ENCODE results near the gene GPR153.
"Not testable (repeated sequence)": the region's sequence is repeated elsewhere in the genome, so short reads cannot be mapped to it uniquely, and the experiment has no call there.

GPR153 gene

GRCh38 chr1:6260961-6261614 is at the start of gene GPR153:
Gene GPR153 (minus strand): TSS chr1:6261098. CDS start chr1:6254905, 6,193 bp downstream.
- FAIRE-seq: no peak

DNA sequence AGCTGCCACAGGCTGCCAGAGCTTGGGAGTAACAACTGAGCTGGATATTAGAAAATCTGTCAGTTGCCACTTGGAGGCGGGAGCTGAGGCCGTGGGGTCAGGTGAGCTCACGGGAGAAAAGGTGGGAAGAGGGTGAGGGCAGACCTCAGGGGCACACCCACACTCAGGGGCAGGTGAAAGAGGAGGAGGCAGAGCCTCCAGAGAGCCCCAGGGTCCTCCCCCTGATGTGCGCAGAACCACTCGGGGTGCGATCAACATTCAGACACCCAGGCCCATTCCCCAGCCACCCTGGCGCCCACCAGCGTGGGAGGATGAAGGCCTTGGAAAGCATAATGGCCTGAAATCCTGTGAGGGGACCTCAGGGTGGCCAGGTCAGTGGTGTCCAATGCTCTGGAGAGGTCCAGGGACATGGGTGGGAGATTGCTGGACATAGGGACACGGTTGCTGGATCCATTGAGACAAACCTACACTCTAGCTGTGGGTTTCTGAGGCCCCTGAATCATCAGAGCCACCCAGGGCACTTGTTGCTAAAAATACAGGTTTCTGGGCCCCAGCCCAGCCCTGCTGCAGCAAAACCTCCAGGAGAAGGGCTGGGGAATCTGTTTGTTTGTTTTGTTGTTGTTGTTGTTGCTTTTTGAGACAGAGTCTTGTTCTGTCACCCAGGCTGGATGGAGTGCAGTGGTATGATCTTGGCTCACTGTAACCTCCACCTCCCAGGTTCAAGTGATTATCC is 49.4 kb upstream of the GPR153 start:
- FAIRE-seq: no peak

- no peak for FAIRE-seq
These were observed 48.7 kb upstream of the GPR153 start for GRCh38 chr1:6309564-6309963.

DNA sequence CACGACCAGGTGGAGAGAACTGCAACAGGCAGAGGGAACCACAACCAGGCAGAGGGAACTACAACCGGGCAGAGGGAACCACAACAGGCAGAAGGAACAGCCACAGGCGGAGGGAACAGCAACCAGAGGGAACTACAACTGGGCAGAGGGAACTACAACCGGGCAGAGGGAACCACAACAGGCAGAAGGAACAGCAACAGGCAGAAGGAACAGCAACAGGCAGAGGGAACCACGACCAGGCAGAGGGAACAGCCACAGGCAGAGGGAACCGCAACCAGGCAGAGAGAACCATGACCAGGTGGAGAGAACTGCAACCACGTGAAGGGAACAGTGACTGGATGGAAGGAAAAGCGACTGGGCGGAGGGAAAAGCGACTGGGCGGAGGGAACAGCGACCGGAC is 47.6 kb upstream of the GPR153 start:
- no peak for FAIRE-seq

DNA sequence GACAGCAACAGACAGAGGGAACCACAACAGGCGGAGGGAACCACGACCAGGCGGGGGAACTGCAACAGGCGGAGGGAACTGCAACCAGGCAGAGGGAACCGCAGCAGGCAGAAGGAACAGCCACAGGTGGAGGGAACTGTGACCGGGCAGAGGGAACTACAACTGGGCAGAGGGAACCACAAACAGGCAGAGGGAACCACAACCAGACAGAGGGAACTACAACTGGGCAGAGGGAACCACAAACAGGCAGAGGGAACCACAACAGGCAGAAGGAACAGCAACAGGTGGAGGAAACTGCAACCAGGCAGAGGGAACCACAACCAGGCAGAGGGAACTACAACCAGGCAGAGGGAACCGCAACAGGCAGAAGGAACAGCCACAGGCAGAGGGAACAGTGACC is 46.8 kb upstream of the GPR153 start:
- not testable (repeated sequence) for FAIRE-seq

- no peak for FAIRE-seq
These were observed 46.2 kb upstream of the GPR153 start for GRCh38 chr1:6307099-6307498.

- no peak for FAIRE-seq
These were observed 42.6 kb upstream of the GPR153 start for GRCh38 chr1:6303397-6304012.

DNA sequence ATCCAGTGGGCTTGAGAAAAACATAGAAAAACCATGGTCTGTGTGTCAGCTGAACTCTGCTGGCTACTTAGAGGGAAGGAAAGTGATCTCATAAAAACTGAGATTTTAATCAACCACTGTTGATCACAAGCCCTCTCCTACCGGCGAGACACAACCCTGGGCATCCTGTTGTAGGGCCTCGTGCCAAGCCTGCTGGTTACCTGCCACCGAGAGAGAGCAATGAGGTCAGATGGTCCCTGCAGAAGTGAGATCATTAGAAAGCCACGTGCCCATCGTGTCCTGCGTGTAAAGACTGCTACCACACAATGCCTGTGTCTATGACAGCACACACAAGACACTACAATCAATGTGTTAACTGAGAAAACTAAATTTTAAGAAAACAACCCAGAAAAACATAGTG is 41.7 kb upstream of the GPR153 start:
- FAIRE-seq: no peak

DNA sequence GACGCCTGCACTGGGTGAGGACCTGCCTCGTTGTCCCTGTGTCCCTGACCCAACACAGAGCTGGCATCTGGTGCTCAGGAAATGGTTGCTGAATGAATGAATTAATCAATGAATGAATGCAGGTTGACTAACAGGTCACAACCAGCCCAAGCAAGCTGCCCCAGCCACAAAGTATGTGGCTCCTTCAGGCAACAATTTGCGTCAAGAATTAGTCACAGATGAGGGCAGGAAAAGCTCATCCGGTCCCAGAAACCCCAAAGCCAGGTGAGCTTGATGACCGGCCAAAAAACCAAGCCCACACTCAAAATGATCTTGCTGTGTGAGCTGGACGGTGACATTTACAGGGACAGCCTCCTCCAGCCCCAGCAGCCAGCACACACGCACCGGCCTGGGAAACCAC is 40.6 kb upstream of the GPR153 start:
- FAIRE-seq: no peak

- FAIRE-seq: no peak
These were observed 39.6 kb upstream of the GPR153 start for GRCh38 chr1:6300342-6301048.

GRCh38 chr1:6299557-6300165 is 38.8 kb upstream of the GPR153 start:
- FAIRE-seq: no peak

DNA sequence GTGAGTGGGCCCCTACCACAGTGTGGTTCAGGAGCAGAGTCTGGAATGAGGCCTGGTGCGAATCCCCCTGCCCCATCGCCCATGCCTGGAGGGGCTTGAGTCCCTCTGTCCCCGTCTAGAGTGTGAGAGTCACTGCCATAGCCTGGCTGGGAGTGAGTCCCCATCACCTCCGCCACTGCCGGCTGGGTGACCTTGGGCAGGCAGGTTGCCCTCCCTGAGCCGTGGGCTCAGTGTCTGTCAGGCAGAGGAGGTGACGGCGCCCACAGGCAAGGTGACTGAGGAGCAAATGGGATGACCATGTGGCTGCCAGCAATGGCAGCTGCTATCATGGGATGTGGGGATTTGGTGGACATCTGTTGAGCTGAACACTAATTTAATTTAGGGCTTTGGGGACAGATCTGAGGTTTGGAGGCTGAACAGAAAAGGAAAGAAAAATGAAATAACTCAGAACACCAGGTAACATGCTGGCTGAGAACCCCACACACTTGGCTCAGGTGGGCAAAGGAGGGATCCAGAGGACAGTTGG is 38.1 kb upstream of the GPR153 start:
- no peak for FAIRE-seq

DNA sequence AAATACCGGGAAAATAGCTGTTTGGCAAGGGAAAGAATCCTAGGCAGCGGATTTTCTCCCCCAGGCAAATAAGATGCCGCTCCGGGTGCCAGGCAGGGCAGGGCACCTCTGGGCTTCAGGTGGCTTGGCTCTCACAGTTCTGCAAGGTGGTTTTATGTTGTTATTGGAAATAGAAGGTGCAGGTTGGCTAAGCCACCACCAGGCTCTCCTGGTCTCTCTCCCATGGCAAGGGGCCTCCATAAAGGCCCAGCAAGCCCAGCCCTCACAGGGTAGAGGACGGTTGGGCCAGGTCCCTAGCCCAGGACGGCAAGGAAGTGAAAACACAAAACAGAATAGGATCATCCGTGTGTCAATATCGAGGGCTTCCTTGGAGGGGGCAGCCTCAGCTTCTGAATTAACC is 37.6 kb upstream of the GPR153 start:
- FAIRE-seq: no peak

GRCh38 chr1:6295910-6296309 is 35.0 kb upstream of the GPR153 start:
- FAIRE-seq: no peak

DNA sequence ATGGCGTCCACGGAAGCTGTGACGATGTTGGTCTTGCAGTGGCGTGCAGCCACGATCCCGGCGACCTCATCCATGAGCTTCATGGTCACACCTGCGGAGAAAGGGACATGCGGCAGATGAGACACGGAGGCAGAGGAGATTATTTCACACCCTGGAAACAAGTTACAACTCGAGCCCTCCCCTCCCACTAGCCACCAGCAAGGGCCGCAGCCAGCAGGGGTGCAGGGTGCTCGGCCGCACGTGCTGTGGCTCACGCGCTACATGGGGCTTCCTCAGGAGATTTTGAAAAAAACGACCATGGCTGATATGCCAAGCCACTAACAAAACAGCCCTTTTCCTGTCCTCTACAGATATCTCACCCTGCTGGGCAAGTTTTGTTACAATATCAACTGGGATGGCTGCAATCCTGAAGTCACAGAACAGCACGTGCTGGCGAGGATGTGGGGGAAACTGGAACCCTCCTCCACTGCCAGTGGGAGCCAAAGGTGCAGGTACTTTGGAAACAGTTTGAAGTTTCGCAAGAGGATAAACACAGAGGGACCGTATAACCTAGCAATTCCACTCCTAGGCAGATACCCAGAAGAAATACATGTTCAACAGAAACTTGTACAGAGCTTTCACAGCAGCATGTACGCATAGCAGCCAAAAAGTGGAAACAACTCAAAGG is 34.1 kb upstream of the GPR153 start:
- no peak for FAIRE-seq

DNA sequence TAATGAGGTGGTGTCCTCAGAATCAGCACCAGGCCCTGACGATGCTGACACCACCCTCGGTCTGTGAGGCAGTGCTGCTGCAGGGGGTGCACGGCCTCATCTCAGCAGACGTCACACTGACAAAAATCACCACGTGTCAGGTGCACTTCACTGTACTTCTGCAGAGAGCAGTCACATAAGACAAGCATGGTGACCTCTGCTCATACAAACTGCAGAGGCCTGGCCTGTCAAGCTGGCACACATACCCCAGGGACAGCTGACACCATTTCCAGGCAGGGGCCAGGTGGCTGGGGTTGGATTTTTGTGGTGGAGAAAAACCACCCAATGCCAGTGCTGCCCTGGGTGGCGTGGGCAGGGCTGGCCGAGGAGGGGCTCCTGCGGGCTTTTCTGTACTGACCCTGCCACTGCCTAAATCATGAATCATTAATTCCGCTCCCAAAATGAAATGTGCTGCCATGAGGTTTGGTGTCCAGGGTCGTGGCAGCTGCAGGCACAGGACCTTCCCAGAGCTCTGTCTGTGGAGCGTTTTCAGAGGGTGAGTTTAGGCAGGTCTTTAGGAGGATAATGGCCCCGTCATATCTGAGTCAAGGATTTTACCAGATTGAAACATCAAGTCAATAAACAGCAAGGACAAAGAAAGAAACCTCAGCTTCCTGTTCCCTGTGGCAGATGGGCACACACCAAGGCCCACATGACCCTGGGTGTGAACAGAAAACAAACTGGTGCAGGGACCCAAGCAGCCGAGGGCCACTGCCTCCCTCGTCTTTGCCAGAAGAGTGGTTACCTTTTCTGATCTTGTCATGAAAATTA is 33.4 kb upstream of the GPR153 start:
- FAIRE-seq: no peak

GRCh38 chr1:6292102-6292501 is 31.2 kb upstream of the GPR153 start:
- FAIRE-seq: no peak

DNA sequence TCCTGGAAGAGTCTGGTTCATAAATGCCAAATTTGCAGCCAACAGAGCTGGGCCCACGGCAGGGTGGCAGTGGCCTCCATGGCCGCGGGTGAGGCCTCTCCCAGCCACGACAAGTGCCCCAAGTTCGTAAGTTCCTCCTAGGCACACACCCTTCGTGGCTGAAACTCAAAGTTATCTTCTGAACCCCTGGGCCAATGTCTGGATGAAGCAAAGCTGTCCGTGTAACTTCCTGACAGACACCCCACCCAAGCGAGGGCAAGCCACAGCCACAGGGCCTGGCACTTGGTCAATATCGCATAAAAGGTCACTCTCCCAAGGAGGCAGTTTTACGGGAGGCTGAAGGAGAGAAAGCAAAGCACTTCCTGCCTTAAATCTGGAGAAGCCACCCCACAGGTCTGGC is 27.8 kb upstream of the GPR153 start:
- no peak for FAIRE-seq

GRCh38 chr1:6288026-6288425 is 27.1 kb upstream of the GPR153 start:
- no peak for FAIRE-seq

DNA sequence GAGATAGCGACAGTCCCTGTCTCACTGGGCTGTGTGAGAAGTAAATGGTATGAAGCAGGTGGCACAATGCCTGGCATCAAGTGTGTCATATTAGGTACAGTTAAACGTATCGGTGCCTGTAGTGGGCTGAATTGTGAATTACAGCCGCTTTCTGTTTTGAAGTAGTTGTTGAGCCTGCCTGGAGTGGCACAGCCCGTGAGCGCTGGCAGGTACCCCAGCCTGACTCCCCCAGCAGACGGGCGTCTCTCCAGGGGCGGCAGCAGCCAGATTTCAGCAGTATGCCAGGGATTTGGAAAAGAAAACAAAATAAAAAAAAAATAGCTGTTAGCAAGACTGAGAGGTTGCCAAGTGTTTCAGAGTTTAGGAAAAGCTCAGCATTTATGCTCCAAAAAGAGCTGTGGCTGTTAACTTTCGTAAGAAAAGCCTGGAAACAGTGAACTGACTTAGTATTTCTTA is 26.6 kb upstream of the GPR153 start:
- FAIRE-seq: no peak

DNA sequence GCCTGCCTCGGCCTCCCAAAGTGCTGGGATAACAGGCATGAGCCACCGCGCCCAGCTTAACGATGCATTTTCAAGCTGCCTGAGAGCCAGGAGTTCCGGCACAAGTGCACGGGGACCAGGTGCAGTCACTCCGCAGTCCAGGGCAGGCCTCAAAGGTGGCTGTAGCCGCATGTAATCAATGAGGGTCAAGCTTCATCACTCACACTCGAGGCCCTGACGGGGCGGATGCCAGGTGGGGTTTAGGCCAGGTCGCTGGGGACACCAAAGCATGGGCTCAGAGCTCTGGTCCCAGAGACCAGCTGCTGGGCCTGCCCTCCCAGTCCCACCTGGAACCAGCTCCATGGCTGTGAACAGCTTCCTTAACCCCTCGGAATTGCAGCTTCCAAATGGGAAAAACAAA is 26.1 kb upstream of the GPR153 start:
- FAIRE-seq: no peak
